AG10803 (cell line): ENCODE measurements around the gene BORCS5.

Experiments
- DNase-seq: peaks from one replicate; pipeline ENCODE4 v3.0.0; 2010; ENCODE audit warnings: low read depth
- H3K4me3 ChIP-seq: 2 replicates; pipeline ENCODE4 v1.5.1; 2011; ENCODE audit warnings: mild to moderate bottlenecking, low read length, control low read depth
- TF ChIP-seq, protein P1 (sequence below): conservative IDR thresholded peaks from 2 replicates; pipeline ENCODE4 v1.5.1; 2011; ENCODE audit warnings: mild to moderate bottlenecking, low read length, control low read depth, inconsistent platforms

Gene BORCS5

DNA sequence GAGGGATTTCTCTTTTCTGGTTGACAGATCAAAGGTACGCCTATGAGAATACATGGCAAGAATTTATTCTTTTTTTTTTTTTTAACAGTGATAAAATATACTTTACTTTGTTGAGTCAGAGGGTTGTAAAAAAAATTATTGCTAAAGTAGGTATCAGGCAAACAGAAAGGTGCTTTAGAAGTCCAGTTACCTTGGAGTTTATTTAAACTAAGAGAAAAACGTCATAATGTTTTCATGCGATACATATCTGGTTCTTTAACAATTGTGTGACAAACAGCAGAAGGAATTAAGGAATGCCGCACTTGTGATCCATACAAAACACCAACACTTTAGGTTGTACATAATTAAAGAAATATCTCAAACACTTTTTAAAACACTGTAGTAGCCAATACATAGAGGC, 94.2 kb downstream of the BORCS5 start:
- DNase-seq: no peak
- TF ChIP-seq, protein P1, sequence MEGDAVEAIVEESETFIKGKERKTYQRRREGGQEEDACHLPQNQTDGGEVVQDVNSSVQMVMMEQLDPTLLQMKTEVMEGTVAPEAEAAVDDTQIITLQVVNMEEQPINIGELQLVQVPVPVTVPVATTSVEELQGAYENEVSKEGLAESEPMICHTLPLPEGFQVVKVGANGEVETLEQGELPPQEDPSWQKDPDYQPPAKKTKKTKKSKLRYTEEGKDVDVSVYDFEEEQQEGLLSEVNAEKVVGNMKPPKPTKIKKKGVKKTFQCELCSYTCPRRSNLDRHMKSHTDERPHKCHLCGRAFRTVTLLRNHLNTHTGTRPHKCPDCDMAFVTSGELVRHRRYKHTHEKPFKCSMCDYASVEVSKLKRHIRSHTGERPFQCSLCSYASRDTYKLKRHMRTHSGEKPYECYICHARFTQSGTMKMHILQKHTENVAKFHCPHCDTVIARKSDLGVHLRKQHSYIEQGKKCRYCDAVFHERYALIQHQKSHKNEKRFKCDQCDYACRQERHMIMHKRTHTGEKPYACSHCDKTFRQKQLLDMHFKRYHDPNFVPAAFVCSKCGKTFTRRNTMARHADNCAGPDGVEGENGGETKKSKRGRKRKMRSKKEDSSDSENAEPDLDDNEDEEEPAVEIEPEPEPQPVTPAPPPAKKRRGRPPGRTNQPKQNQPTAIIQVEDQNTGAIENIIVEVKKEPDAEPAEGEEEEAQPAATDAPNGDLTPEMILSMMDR: no peak
- H3K4me3 ChIP-seq: no peak overlapping the region

DNA sequence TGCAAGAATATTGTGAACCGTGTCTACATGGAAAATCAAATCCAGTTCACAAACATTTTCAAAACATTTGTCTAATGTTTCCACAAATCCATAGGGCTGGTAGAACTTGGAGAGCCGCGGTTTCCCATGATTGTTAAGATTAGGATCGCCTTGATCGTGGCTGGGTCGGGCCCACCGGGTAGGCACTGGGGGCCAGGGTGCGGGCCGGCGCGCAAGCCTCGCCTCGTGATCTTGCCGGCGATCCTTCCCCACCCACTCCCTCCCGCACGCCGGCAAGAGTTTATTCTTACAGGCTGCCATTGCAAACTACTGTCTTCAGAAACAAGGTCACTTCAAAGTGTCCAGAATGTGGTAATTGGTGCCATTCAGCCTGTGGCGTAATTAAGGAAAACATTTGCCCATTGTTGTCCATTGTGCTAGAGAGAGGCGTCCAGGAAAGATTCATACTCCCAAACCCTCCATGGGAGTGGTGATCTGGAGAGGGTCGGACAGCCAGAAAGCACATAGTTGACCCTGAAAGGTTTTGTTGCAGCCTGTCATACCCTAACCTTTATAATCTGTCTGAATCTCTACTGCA, 95.5 kb downstream of the BORCS5 start:
- no peak overlapping the region for H3K4me3 ChIP-seq
- TF ChIP-seq, protein P1: no peak
- no peak for DNase-seq

DNA sequence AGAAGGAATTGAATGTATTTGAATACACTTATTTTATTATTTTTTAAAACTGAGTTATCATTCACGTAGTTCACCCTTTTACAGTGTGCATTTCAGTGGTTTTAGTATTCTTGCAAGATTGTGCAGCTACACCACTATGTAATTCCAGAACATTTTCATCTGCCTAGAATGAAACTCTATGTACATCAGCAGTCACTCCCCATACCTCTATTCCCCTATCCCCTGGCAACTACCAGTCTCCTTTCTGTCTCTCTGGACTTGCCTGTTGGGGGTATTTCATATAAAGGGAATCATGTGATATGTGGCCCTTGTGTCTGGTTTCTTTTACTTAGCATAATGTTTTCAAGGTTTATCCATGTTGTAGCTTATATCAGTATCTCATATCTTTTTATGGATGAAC, 96.8 kb downstream of the BORCS5 start:
- H3K4me3 ChIP-seq: no peak overlapping the region
- no peak for DNase-seq
- TF ChIP-seq, protein P1: no peak

DNA sequence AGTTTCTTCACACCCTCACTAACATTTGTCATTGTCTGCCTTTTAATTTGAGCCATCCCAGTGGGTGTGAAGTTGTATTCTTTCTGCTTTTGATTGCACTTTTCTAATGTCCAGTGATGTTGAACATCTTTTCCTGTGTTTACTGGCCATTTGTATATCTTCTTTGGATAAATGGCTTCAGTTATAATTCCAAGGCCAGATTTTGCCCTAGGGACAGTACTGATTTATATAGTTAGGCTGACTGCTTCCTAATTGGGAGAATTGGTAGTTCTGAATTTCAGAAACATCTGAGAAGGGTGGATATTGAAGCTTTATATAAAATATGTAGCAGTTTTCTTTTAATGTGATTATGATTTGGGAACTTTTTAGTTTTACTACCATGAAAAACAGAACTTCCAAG, 97.4 kb downstream of the BORCS5 start:
- no peak overlapping the region for H3K4me3 ChIP-seq
- no peak for DNase-seq
- TF ChIP-seq, protein P1: no peak

DNA sequence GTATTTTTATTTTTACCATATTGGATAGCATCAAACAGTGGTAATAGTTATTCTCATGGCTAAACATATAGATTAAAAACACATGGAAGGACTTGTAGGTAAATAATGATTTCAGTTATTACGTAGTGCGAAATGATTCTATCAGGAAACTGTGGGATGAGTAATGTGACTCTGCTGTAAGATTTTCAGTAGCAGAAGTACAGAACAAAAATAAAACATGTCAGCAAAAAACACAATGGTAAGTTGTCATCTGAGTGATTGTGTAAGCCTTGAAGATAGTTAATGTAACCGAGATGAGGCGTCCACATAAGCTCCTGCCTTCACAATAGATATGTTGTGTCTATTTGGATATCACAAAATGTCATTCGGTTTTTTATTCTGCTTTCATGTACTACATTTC, 99.8 kb downstream of the BORCS5 start:
- H3K4me3 ChIP-seq: no peak overlapping the region
- DNase-seq: no peak
- TF ChIP-seq, protein P1: no peak

DNA sequence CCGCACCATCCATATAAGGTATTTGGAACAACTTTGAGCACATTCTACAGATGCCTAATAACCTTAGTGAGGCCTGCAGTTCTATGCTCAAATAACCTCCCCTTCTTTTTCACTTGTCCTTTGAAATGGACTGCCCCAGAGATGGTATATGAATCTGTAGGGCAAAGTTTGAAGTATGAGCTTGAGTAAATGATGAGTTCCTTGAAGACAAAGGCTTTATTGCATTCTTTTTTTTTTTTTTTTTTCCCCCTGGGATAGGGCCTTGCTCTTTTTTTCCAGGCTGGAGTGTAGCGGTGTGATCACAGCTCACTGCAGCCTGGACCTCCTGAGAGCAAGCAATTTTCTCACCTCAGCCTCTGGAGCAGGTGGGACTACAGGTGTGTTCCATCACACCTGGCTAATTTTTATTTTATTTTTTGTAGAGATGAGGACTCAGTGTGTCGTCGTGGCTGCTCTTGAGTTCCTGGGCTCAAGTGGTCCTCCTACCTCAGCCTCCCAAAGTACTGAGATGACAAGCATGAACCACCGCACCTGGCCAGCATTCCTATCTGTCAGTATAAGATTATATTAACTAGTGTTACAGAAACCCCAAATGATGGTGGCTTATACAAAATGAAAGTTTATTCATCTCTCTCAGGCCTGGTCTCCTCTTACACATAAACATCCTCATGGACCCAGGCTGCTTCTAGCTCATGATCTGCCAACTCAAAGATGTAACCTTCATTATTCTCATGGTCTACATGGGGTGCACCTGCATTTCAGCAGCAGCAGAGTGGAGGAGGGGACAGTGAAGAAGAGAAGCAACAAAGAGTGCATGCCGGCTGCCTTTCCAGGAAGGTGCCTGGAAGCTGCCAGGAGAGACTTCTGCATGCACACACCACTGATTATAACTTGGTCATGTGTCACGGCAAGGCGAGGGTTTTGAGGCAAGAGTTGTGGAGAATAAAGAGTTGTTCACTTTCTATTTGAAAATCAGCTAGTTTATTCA, 104.4 kb downstream of the BORCS5 start:
- TF ChIP-seq, protein P1: no peak
- DNase-seq: no peak
- H3K4me3 ChIP-seq: no peak overlapping the region

DNA sequence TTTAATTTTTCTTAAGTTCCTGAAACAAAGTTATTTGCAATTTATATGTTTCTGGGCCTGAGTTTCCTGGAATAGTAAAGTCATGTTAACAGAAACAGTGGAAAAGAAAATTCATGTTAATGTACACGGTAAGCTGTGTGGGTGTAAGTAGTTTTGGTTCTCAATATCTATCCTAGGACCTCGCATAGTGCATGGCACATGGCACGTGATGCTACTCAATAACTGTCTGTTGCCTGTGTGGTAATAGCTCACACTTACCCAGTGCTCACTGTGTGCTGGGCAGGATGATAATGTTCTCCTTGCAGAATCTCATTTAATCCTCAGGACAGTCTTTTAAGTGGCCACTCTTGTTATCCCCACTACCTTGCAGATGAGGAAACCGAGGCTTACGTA, 105.0 kb downstream of the BORCS5 start:
- TF ChIP-seq, protein P1: no peak
- DNase-seq: no peak

More for the DNA sequence above, 105.0 kb downstream of the BORCS5 start:
- H3K4me3 ChIP-seq: no peak overlapping the region
